Chondrocyte (in vitro differentiated cells): Measurements from ENCODE around the gene MATR3. TPM values are rescaled to one million over a fixed set of nuclear protein-coding genes. Genes with fewer than 3 reads are reported as not detected.

Experiments
- DNase-seq: peaks from one replicate; pipeline ENCODE4 v3.0.0; 2021; ENCODE audit warnings: mixed read lengths, low spot score
- H3K27ac Mint-ChIP-seq: one replicate; pipeline ENCODE4 v1.8.0; 2021; ENCODE audit warnings: mild to moderate bottlenecking, moderate library complexity, mixed read lengths; ENCODE audit not compliant: unreplicated experiment
- H3K27me3 Mint-ChIP-seq: 2 replicates; pipeline ENCODE4 v1.8.0; 2021; ENCODE audit warnings: low read depth, mixed read lengths
- H3K36me3 Mint-ChIP-seq: 2 replicates; pipeline ENCODE4 v1.8.0; 2021; ENCODE audit warnings: low read depth, mixed read lengths
- H3K4me1 Mint-ChIP-seq: 2 replicates; pipeline ENCODE4 v1.8.0; 2021; ENCODE audit warnings: low read depth, mild to moderate bottlenecking, mixed read lengths
- H3K4me3 Mint-ChIP-seq: one replicate; pipeline ENCODE4 v1.8.0; 2021; ENCODE audit warnings: mild to moderate bottlenecking, moderate library complexity, mixed read lengths; ENCODE audit not compliant: unreplicated experiment
- H3K9me3 Mint-ChIP-seq: 2 replicates; pipeline ENCODE4 v1.8.0; 2021; ENCODE audit warnings: low read depth, mixed read lengths
- CTCF ChIP-seq: fragments of 200-600 bp; sonication (generic); IDR thresholded peaks from 2 replicates; pipeline ENCODE4 v1.5.0; 2021; ENCODE audit warnings: antibody characterized with exemption, mild to moderate bottlenecking, moderate library complexity
- total RNA-seq: library from RNA; stranded (reverse); gene quantifications from 3 replicates; pipeline ENCODE4 v1.2.1, GENCODE V29; 2021

Gene MATR3
- total RNA-seq, 1 donor from 2014 or later, result 150 TPM

GRCh38 chr5:139376364-139376763, 82.8 kb downstream of the MATR3 start:
- no peak for TF ChIP-seq CTCF
- no peaks in the 10 kb centered on the region for H3K27me3 Mint-ChIP-seq
- no peak overlapping the region for H3K27ac Mint-ChIP-seq
- DNase-seq, result no peak
- H3K4me1 Mint-ChIP-seq, result peaks cover 15% of the 10 kb centered on the region
- H3K4me3 Mint-ChIP-seq, result no peak overlapping the region
- H3K9me3 Mint-ChIP-seq, result no peaks in the 10 kb centered on the region
- peaks cover 7% of the 10 kb centered on the region for H3K36me3 Mint-ChIP-seq

DNA sequence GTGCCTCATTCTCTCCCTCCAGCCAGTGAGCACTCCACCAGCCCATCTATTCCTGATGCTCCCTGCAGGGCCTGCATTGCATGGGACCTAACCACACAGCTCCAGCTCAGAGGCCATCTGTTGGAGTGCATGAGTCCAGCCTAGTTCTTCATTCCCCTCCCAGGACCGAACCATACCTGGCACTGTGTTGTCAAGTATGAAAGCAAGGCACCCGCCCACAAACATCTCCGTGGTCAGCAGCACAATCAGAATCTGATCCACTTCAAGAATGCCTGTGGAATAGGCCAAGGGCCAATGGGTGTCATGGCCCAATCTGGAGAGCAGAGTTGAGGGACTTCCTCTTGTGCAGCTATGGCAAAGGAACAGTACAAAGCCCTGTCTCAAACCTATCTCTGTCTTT, 83.7 kb downstream of the MATR3 start:
- no peaks in the 10 kb centered on the region for H3K9me3 Mint-ChIP-seq
- no peaks in the 10 kb centered on the region for H3K27me3 Mint-ChIP-seq
- H3K4me1 Mint-ChIP-seq, result peaks cover 10% of the 10 kb centered on the region
- H3K36me3 Mint-ChIP-seq, result peaks cover 3% of the 10 kb centered on the region
- no peak for TF ChIP-seq CTCF
- no peak overlapping the region for H3K4me3 Mint-ChIP-seq
- DNase-seq, result peak; percentile 58
- no peak overlapping the region for H3K27ac Mint-ChIP-seq

- DNase-seq, result peak; percentile 85
- Mint-ChIP-seq H3K9me3 (no peaks in the 10 kb centered on the region), H3K27me3 (no peaks in the 10 kb centered on the region), H3K4me1 (peaks cover 9% of the 10 kb centered on the region), H3K27ac (no peak overlapping the region), H3K4me3 (no peak overlapping the region), H3K36me3 (peaks cover 2% of the 10 kb centered on the region)
- TF ChIP-seq CTCF, result no peak
Observed at GRCh38 chr5:139378101-139378825, 84.7 kb downstream of the MATR3 start.

GRCh38 chr5:139378941-139379361, 85.4 kb downstream of the MATR3 start:
- Mint-ChIP-seq H3K4me3 (no peak overlapping the region), H3K27me3 (no peaks in the 10 kb centered on the region), H3K9me3 (no peaks in the 10 kb centered on the region), H3K36me3 (peaks cover 2% of the 10 kb centered on the region), H3K4me1 (peaks cover 2% of the 10 kb centered on the region), H3K27ac (no peak overlapping the region)
- DNase-seq, result peak; percentile 74
- TF ChIP-seq CTCF, result no peak

DNA sequence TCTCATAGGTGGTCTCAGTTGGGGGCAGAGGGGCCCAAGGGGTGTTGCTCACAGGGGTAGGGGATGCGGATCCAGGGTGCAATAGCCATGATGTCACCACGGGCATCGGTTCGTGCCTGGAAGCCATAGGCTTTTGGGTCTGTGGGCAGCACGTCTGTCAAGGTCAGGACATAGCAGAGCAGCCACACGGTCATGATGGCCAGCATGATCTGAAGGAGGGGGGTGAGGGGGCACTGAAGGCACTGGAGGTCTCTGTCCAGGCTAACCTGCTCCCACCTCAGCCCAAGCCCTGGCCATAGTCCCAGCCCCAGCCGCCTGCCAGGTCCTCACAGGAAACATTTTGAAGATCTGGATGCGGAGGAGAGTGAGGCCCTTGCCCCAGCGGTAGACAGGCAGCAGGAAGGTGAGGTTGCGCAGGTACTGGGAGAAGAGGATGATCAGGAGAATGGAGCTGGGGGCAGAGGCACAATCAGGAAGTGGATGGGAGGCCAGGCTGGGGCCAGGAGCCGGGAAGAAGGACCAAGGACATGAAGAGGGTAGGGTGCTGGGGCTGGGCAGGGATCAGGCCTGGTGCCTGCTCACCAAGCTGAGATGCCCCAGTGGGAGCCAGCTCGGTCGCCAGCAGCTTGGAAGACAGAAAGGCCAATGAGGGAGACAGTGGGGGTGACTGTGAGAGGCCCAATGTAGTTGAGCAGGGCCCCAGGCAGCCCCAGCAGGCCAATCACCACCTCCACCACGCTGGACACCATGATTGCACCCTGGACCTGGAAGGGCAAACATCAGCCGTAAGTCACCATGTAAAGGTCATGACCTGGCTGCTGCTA, 86.3 kb downstream of the MATR3 start:
- no peak for TF ChIP-seq CTCF
- DNase-seq, result peak; percentile 63
- Mint-ChIP-seq H3K4me1 (no peaks in the 10 kb centered on the region), H3K27me3 (no peaks in the 10 kb centered on the region), H3K36me3 (no peaks in the 10 kb centered on the region), H3K9me3 (no peaks in the 10 kb centered on the region), H3K4me3 (no peak overlapping the region), H3K27ac (no peak overlapping the region)

Other genes starting within 250 kb of the MATR3 start
- gene SIL1, start 95.4 kb upstream of the MATR3 start, total RNA-seq, result 71.1 to 87.4 TPM (median 76.2 TPM) in 3 replicates
- 43.8 to 53.0 TPM (median 47.9 TPM) in 3 replicates for gene PAIP2, start 48.1 kb downstream of the MATR3 start, total RNA-seq
- not detected in 3 replicates for gene SLC23A1, start 89.6 kb downstream of the MATR3 start, total RNA-seq
- not detected in 3 replicates for gene MZB1, start 96.2 kb downstream of the MATR3 start, total RNA-seq
- gene PROB1, start 101.4 kb downstream of the MATR3 start, total RNA-seq, result 0.97 to 2.4 TPM (median 2.3 TPM) in 3 replicates
- 2.7 to 3.7 TPM (median 3.7 TPM) in 3 replicates for gene SPATA24, start 110.3 kb downstream of the MATR3 start, total RNA-seq
- 17.4 to 27.0 TPM (median 25.6 TPM) in 3 replicates for gene DNAJC18, start 145.8 kb downstream of the MATR3 start, total RNA-seq
- gene ECSCR, start 169.0 kb downstream of the MATR3 start, total RNA-seq, result 0.62 TPM in 1 of 3 replicates, not detected in the others
- gene SMIM33, start 177.3 kb downstream of the MATR3 start, total RNA-seq, result not detected in 3 replicates
- gene STING1, start 189.0 kb downstream of the MATR3 start, total RNA-seq, result 26.6 to 59.2 TPM (median 58.4 TPM) in 3 replicates